Panc1 (cell line): Measurements from ENCODE around the gene QKI.

Experiments used
- CTCF ChIP-seq: fragments of 450-650 bp; IDR thresholded peaks from 2 replicates; pipeline ENCODE4 v1.5.1; 2017; ENCODE audit warnings: mild to moderate bottlenecking
- POLR2AphosphoS5 ChIP-seq: IDR thresholded peaks from 2 replicates; pipeline ENCODE4 v1.6.1; 2012; ENCODE audit warnings: mild to moderate bottlenecking, low read depth, low read length, moderate library complexity
- REST ChIP-seq, 2 experiments: IDR thresholded peaks; 2 replicates each; pipeline ENCODE4 v1.6.1; 2011 to 2012; ENCODE audit warnings: low read depth in 2 of 2, control low read depth in 1 of 2, low read length in 1 of 2, mild to moderate bottlenecking in 1 of 2, moderate library complexity in 1 of 2; ENCODE audit not compliant: insufficient read depth in 1 of 2
- SIN3A ChIP-seq: IDR thresholded peaks from 2 replicates; pipeline ENCODE4 v1.6.1; 2012; ENCODE audit warnings: low read depth, mild to moderate bottlenecking, low read length, moderate library complexity, borderline replicate concordance; ENCODE audit not compliant: insufficient read depth
- TCF7L2 ChIP-seq: IDR thresholded peaks from 2 replicates; pipeline ENCODE4 v1.6.1; 2011; ENCODE audit warnings: mild to moderate bottlenecking, low read depth, low read length, inconsistent platforms

GRCh38 chr6:163390770-163391169 lies 23.7 kb upstream of the QKI start:
- no peak for TF ChIP-seq CTCF
- TF ChIP-seq POLR2AphosphoS5: no peak
- TF ChIP-seq REST (IDR thresholded peaks at IDR 0.05; ENCODE audit: insufficient read depth in 1 of 2, low read depth in 2 of 2, low read length in 1 of 2): no peak
- TF ChIP-seq SIN3A: no peak
- no peak for TF ChIP-seq TCF7L2
